Neural cell (in vitro differentiated cells): Measurements from ENCODE around the gene APEX1.
A peak's percentile ranks its signal among the peaks of the same experiment; 100 is the strongest.

Experiments used
- POLR2AphosphoS5 ChIP-seq: IDR thresholded peaks from 2 replicates; pipeline ENCODE4 v1.6.1; 2012
- RAD21 ChIP-seq: fragments of 450-650 bp; conservative IDR thresholded peaks from 2 replicates; pipeline ENCODE4 v1.6.1; 2014; ENCODE audit warnings: antibody characterized with exemption, mild to moderate bottlenecking, moderate library complexity

DNA sequence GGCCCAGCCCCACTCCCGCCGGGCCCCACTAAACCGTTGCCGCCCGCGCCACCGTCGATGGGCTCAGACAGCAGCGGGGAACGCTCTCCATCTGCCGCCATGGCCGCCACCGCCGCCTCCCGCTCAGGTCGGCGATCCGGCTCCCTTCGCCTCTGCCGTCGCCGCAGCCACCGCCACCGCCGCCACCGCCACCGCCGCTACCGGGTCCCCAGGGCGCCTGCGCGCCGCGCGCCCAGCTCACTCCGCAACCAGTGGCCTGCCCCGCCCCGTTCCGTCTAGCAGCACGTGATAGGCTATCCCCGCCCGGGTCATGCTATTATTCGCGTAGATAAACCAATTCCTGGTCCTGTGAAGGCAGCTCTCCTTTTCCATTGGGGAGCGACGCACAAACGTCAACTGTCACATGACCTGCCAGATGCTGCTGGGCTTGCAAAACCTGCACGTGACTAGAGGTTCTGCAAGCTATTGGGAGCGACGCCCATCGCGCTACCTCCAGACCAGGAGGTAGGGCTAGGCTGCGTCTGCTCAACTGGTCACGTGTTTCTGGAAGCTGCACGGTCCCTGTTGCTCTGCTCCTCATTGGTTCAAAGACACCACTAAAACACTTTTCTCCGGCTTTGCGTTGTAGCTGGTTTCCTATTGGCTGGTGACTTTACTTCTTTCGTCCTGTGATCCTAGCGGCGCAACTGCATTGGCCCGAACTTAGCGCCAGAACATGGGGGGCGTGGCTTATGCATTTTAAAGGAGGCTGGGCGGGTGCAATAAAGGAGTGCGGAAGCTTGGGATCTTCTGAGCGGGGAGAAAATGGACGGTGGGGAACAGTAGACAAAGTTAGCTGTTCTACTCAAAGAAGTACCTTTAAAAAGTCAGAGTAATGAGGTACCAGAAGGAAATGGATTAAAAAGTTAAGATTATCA is 6.5 kb downstream of the APEX1 start, which contains the start of gene PIP4P1:
- TF ChIP-seq POLR2AphosphoS5 (peak; percentile 97), RAD21 (peak; percentile 28)
